PC-3 (cell line): ENCODE data around the gene THRB. TPM values are rescaled to one million over a fixed set of nuclear protein-coding genes. Genes with fewer than 3 reads are reported as not detected.

Experiments used
- ATAC-seq: fragments of 200-7000 bp; cut with Tn5 transposase; 2 replicates; pipeline ENCODE4 v1.9.1; 2020; ENCODE audit warnings: mild to moderate bottlenecking, moderate library complexity
- BruUV-seq: library from RNA; stranded (reverse); fragments of 400-500 nt; replicated peaks from 2 replicates; lab custom pipeline; 2021; lab: Mats Ljungman, UMichigan
- CTCF ChIA-PET: fragments of 300-600 bp; sonication (Branson Sonifier 250); formaldehyde crosslinking; loops from one replicate; lab custom pipeline; 2022; ENCODE audit warnings: antibody characterized with exemption; lab: Charles Lee
- POLR2A ChIA-PET: fragments of 300-600 bp; sonication (Branson Sonifier 250); formaldehyde crosslinking; loops from one replicate; lab custom pipeline; 2022; ENCODE audit warnings: antibody characterized with exemption; ENCODE audit not compliant: unreplicated experiment; lab: Charles Lee
- DNase-seq: peaks from one replicate; pipeline ENCODE4 v3.0.0-alpha.2; 2015
- H2AFZ ChIP-seq: fragments of 300-600 bp; sonication (generic); 2 replicates; pipeline ENCODE4 v1.6.0; 2016; ENCODE audit warnings: antibody characterized with exemption, low read length
- H3F3A ChIP-seq: fragments of 300-600 bp; sonication (generic); one replicate; pipeline ENCODE4 v1.6.0; 2017; ENCODE audit warnings: antibody characterized with exemption, low read length, control low read depth, mild to moderate bottlenecking; ENCODE audit not compliant: unreplicated experiment
- H3K27ac ChIP-seq: fragments of 300-600 bp; sonication (generic); 2 replicates; pipeline ENCODE4 v1.5.1; 2016; ENCODE audit warnings: mild to moderate bottlenecking, low read length
- H3K27me3 ChIP-seq: fragments of 300-600 bp; sonication (generic); 2 replicates; pipeline ENCODE4 v1.6.1; 2016; ENCODE audit warnings: low read length, mixed read lengths
- H3K36me3 ChIP-seq: fragments of 300-600 bp; sonication (generic); 2 replicates; pipeline ENCODE4 v1.6.1; 2016; ENCODE audit warnings: low read depth, mixed run types, low read length, mixed read lengths
- H3K4me1 ChIP-seq: fragments of 300-600 bp; sonication (generic); 2 replicates; pipeline ENCODE4 v1.5.1; 2016; ENCODE audit warnings: low read length; ENCODE audit not compliant: insufficient read depth
- H3K4me2 ChIP-seq: fragments of 300-600 bp; sonication (generic); 2 replicates; pipeline ENCODE4 v1.6.0; 2016; ENCODE audit warnings: low read length
- H3K4me3 ChIP-seq: fragments of 300-600 bp; sonication (generic); 2 replicates; pipeline ENCODE4 v1.5.1; 2016; ENCODE audit warnings: mild to moderate bottlenecking, low read length, mixed read lengths
- H3K79me2 ChIP-seq: fragments of 300-600 bp; sonication (generic); 2 replicates; pipeline ENCODE4 v1.6.1; 2017; ENCODE audit warnings: low read length, mixed read lengths
- H3K9ac ChIP-seq: fragments of 300-600 bp; sonication (generic); 2 replicates; pipeline ENCODE4 v1.6.0; 2016; ENCODE audit warnings: mild to moderate bottlenecking, low read length
- H3K9me2 ChIP-seq: fragments of 300-600 bp; sonication (generic); replicated peaks from 2 replicates; pipeline ENCODE4 v1.6.1; 2016; ENCODE audit warnings: mixed run types, low read length, mixed read lengths
- H3K9me3 ChIP-seq: fragments of 300-600 bp; sonication (generic); 2 replicates; pipeline ENCODE4 v1.6.1; 2016; ENCODE audit warnings: low read length, mixed read lengths
- H4K20me1 ChIP-seq: fragments of 300-600 bp; sonication (generic); 2 replicates; pipeline ENCODE4 v1.6.1; 2016; ENCODE audit warnings: low read length, mixed read lengths
- CTCF ChIP-seq: fragments of 300-600 bp; sonication (generic); conservative IDR thresholded peaks from 2 replicates; pipeline ENCODE4 v1.5.1; 2017; ENCODE audit warnings: antibody characterized with exemption, low read depth, mild to moderate bottlenecking, low read length
- EZH2 ChIP-seq: fragments of 300-600 bp; sonication (generic); IDR thresholded peaks from one replicate; pipeline ENCODE4 v1.6.1; 2017; ENCODE audit warnings: antibody characterized with exemption, mild to moderate bottlenecking, low read length; ENCODE audit not compliant: unreplicated experiment
- EZH2phosphoT487 ChIP-seq: fragments of 300-600 bp; sonication (generic); IDR thresholded peaks from 2 replicates; pipeline ENCODE4 v1.6.1; 2018; ENCODE audit warnings: mild to moderate bottlenecking, antibody characterized with exemption, low read length, borderline replicate concordance
- intact Hi-C: fragments of 100-400 bp; cut with micrococcal nuclease; formaldehyde crosslinking; loops from 2 replicates; pipeline ENCODE4 v1.9.0; 2023
- total RNA-seq: library from RNA; depleted of rRNA; stranded (reverse); fragments of >200 nt; gene quantifications from 2 replicates; pipeline ENCODE4 v1.2.3, GENCODE V29; 2014

Gene THRB
- total RNA-seq, 1 experiment from 2014 or later, result 9.7 TPM

DNA sequence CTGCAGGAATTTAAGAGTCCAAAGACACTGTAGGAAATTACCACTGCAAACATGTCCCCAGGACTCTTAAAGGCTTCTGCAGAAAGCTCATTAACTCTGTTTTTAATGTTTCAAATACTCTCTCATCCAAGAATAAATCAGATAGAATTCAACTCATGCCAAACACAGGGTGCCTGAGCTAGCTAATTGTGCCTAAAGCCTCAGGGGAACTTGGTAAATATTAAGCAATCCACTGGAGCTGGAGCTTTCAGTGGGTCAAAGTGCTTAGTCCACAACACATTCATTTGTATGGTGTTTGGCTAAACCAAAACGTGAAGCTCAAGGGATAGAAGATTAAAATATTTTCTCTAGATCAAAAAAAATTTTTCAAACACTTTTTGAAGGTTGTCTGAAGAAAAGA lies 131.4 kb downstream of the THRB start:
- H3K4me2 ChIP-seq, result peak overlapping the region; percentile 50

DNA sequence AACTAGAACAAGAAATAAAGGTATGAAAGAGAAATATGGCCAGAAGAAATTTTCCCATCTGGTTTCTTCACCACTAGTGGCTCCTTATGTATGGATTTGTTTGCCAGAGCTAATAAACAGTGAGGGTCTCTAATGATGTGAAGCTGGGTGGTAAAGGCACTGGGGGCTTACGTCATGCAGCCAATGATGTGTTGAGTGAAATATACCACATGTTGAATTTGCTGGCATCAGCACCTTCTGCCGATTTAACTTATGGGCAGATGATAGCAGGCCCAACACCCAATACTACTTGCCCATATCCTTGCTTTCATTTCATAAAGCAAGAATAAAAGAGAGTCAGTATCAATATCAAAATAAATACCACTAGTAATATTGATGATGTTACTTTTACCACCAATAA lies 133.0 kb downstream of the THRB start:
- H3F3A ChIP-seq, result no peaks in the 10 kb centered on the region
- ATAC-seq (no peak), DNase-seq (no peak)
- TF ChIP-seq CTCF, result no peak
- TF ChIP-seq EZH2phosphoT487, result no peak
- TF ChIP-seq EZH2, result no peak
- H3K27ac ChIP-seq, result no peak overlapping the region
- no peak overlapping the region for H3K4me3 ChIP-seq
- peaks cover 33% of the 10 kb centered on the region for H3K4me1 ChIP-seq
- intact Hi-C loops, result loop anchor here (10.0 kb wide), 1 partner anchor 297 kb away; no protein-coding TSS in a partner anchor
- no peaks in the 10 kb centered on the region for H4K20me1 ChIP-seq
- no peak overlapping the region for H3K4me2 ChIP-seq
- H3K36me3 ChIP-seq, result no peaks in the 10 kb centered on the region
- H3K79me2 ChIP-seq, result 0 out of 2 replicates have a peak, but pooled peaks cover 3% of the 10 kb centered on the region
- H2AFZ ChIP-seq, result no peak overlapping the region
- CTCF ChIA-PET, result no interaction called here
- POLR2A ChIA-PET, result no interaction called here
- H3K27me3 ChIP-seq, result no peaks in the 10 kb centered on the region
- H3K9ac ChIP-seq, result no peak overlapping the region
- no peaks in the 10 kb centered on the region for H3K9me2 ChIP-seq
- no TSS peak for BruUV-seq
- H3K9me3 ChIP-seq, result no peaks in the 10 kb centered on the region

More for the DNA sequence above, 131.4 kb downstream of the THRB start:
- no peaks in the 10 kb centered on the region for H3F3A ChIP-seq
- H3K36me3 ChIP-seq, result no peaks in the 10 kb centered on the region
- ChIA-PET POLR2A (no interaction called here), CTCF (no interaction called here)
- peaks cover 33% of the 10 kb centered on the region for H3K4me1 ChIP-seq
- H3K27ac ChIP-seq, result no peak overlapping the region
- BruUV-seq, result no TSS peak
- ATAC-seq, result no peak
- H3K9me2 ChIP-seq, result no peaks in the 10 kb centered on the region
- intact Hi-C loops, result loop anchor here (10.0 kb wide), 1 partner anchor 298 kb away; no protein-coding TSS in a partner anchor
- H3K9ac ChIP-seq, result no peak overlapping the region
- H2AFZ ChIP-seq, result no peak overlapping the region
- peak; percentile 62 for DNase-seq
- 0 out of 2 replicates have a peak, but pooled peaks cover 3% of the 10 kb centered on the region for H3K79me2 ChIP-seq
- no peaks in the 10 kb centered on the region for H3K9me3 ChIP-seq
- no peaks in the 10 kb centered on the region for H3K27me3 ChIP-seq
- no peak overlapping the region for H3K4me3 ChIP-seq
- H4K20me1 ChIP-seq, result no peaks in the 10 kb centered on the region
- TF ChIP-seq EZH2 (no peak), CTCF (no peak), EZH2phosphoT487 (no peak)

DNA sequence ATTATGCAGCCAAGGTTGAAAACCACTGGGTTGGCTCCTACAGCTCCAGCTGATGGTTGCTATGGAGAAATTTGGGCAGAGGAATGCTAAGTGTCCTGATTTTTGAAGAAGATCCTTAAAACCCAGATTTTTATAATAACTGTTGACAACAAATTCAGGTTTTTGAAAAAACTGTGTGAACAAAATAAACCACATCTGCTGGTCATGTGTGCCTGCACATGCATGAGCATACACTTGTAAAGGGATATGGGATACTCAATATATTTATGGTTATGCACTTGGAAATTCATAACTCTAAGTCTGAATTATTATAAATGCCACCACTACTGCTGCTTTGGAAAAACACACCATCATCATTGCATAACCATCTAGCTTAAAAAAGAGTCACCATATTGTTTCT lies 133.7 kb downstream of the THRB start:
- TF ChIP-seq EZH2 (no peak), EZH2phosphoT487 (no peak), CTCF (no peak)
- Histone ChIP-seq H3K27me3 (no peaks in the 10 kb centered on the region), H4K20me1 (no peaks in the 10 kb centered on the region), H3K4me1 (peaks cover 32% of the 10 kb centered on the region), H3K9me3 (no peaks in the 10 kb centered on the region), H3K36me3 (no peaks in the 10 kb centered on the region), H3K27ac (no peak overlapping the region), H3K9ac (no peak overlapping the region), H3F3A (no peaks in the 10 kb centered on the region), H3K4me3 (no peak overlapping the region), H2AFZ (no peak overlapping the region), H3K79me2 (0 out of 2 replicates have a peak, but pooled peaks cover 3% of the 10 kb centered on the region), H3K9me2 (no peaks in the 10 kb centered on the region), H3K4me2 (no peak overlapping the region)
- CTCF ChIA-PET, result no interaction called here
- POLR2A ChIA-PET, result no interaction called here
- ATAC-seq, result no peak
- intact Hi-C loops, result loop anchor here (10.0 kb wide), 1 partner anchor 296 kb away; no protein-coding TSS in a partner anchor
- BruUV-seq, result no TSS peak
- DNase-seq, result no peak
